ENCODE data around the gene ZKSCAN7. TPM values are rescaled to one million over a fixed set of nuclear protein-coding genes. Genes with fewer than 3 reads are reported as not detected.
"Not testable (repeated sequence)": the region's sequence is repeated elsewhere in the genome, so short reads cannot be mapped to it uniquely, and the experiment has no call there.

ZKSCAN7 gene
- polyA plus RNA-seq, 1 of the 3 experiments (the other 2 are of a cell fraction), result 5.4 TPM

- no peak overlapping the region for H3K4me2 ChIP-seq
- no peak overlapping the region for H2AFZ ChIP-seq (ENCODE audit: low read depth)
- no peaks in the 10 kb centered on the region for H4K20me1 ChIP-seq (ENCODE audit: insufficient read depth)
- H3F3A ChIP-seq (replicated peaks; ENCODE audit: insufficient read depth), result no peaks in the 10 kb centered on the region
- no peak overlapping the region for H3K4me3 ChIP-seq (ENCODE audit: low read depth in 2 of 2, low read length in 1 of 2)
- ChIA-PET CTCF (interaction anchor here (2.0 kb wide), 1 partner anchor 43 kb away, joined by 5 read pairs; no protein-coding TSS in a partner anchor), POLR2A (no interaction called here)
- H3K27me3 ChIP-seq (ENCODE audit: insufficient read depth), result no peaks in the 10 kb centered on the region
- no peaks in the 10 kb centered on the region for H3K9me2 ChIP-seq
- H3K9ac ChIP-seq, result no peak overlapping the region
- H3K79me2 ChIP-seq (ENCODE audit: insufficient read depth), result no peaks in the 10 kb centered on the region
- H3K36me3 ChIP-seq (replicated peaks in 1 of 2; ENCODE audit: control insufficient read depth in 1 of 2, insufficient read depth in 2 of 2, low read length in 1 of 2), result peaks cover 3 to 11% of the 10 kb centered on the region in 2 experiments
- peaks cover 4% of the 10 kb centered on the region for H3K9me3 ChIP-seq
- no peak for DNase-seq
- no peaks in the 10 kb centered on the region for H3K4me1 ChIP-seq (ENCODE audit: control insufficient read depth in 1 of 2, insufficient read depth in 2 of 2, low read depth in 1 of 2, low read length in 1 of 2)
- no peak overlapping the region for H3K27ac ChIP-seq (ENCODE audit: low read depth in 2 of 2, low read length in 1 of 2)
- TF ChIP-seq JUND (IDR thresholded peaks at IDR 0.05) (no peak), GATA2 (CRISPR knock-in tag; IDR thresholded peaks at IDR 0.05) (no peak), TCF12 (IDR thresholded peaks at IDR 0.05) (no peak), CTCF (IDR thresholded peaks at IDR 0.05) (no peak), EP300 (IDR thresholded peaks at IDR 0.05; ENCODE audit: borderline replicate concordance in 1 of 2, low read depth in 1 of 2, low read length in 1 of 2) (no peak), NRF1 (IDR thresholded peaks at IDR 0.05; ENCODE audit: low read depth, low read length) (no peak), REST (IDR thresholded peaks at IDR 0.05; ENCODE audit: low read depth, low read length) (no peak), USF2 (IDR thresholded peaks at IDR 0.05; ENCODE audit: borderline replicate concordance, low read depth, low read length) (no peak), EZH2phosphoT487 (IDR thresholded peaks at IDR 0.05; ENCODE audit: borderline replicate concordance, low read depth) (no peak), POLR2AphosphoS5 (IDR thresholded peaks at IDR 0.05; ENCODE audit: low read depth, low read length) (no peak), RXRA (IDR thresholded peaks at IDR 0.05; ENCODE audit: borderline replicate concordance, low read depth) (no peak), IRF3 (IDR thresholded peaks at IDR 0.05; ENCODE audit: low read depth, low read length) (no peak), FOXJ3 (CRISPR knock-in tag; IDR thresholded peaks at IDR 0.05) (no peak), MAX (IDR thresholded peaks at IDR 0.05; ENCODE audit: low read depth) (no peak), TAF1 (IDR thresholded peaks at IDR 0.05; ENCODE audit: borderline replicate concordance, low read depth, low read length) (no peak), ZBTB33 (IDR thresholded peaks at IDR 0.05; ENCODE audit: borderline replicate concordance, low read depth) (no peak)
Observed at GRCh38 chr3:44576613-44577012, 21.6 kb downstream of the ZKSCAN7 start.

- H3K27ac ChIP-seq (ENCODE audit: low read depth in 2 of 2, low read length in 1 of 2); H3K9me2 ChIP-seq; H3K79me2 ChIP-seq (ENCODE audit: insufficient read depth); H3K4me2 ChIP-seq; H3K4me3 ChIP-seq (ENCODE audit: low read depth in 2 of 2, low read length in 1 of 2); H3K4me1 ChIP-seq (ENCODE audit: control insufficient read depth in 1 of 2, insufficient read depth in 2 of 2, low read depth in 1 of 2, low read length in 1 of 2); H3K9me3 ChIP-seq; H2AFZ ChIP-seq (ENCODE audit: low read depth); POLR2A ChIA-PET; H4K20me1 ChIP-seq (ENCODE audit: insufficient read depth); H3K9ac ChIP-seq; H3F3A ChIP-seq (replicated peaks; ENCODE audit: insufficient read depth); DNase-seq; CTCF ChIA-PET; H3K27me3 ChIP-seq (ENCODE audit: insufficient read depth): not testable (repeated sequence)
- whole genome bisulfite sequencing (ENCODE audit: low lambda C conversion rate), result 93% methylated on average over 7 of the region's 11 CpGs
- H3K36me3 ChIP-seq (replicated peaks in 1 of 2; ENCODE audit: control insufficient read depth in 1 of 2, insufficient read depth in 2 of 2, low read length in 1 of 2), result peaks cover 0 to 11% of the 10 kb centered on the region in 2 experiments
Observed at GRCh38 chr3:44577354-44577952, 22.5 kb downstream of the ZKSCAN7 start.

Data from SK-N-SH (cell line).